HG03442 (cell line): Measurements from ENCODE around the gene MEX3D.

Experiments
- ATAC-seq: cut with Tn5 transposase; IDR thresholded peaks from one replicate; pipeline ENCODE4 v1.9.1; 2021; ENCODE audit warnings: mild to moderate bottlenecking, moderate library complexity; ENCODE audit not compliant: unreplicated experiment

The MEX3D gene

GRCh38 chr19:1574354-1575136 is 6.4 kb upstream of the MEX3D start:
- no peak for ATAC-seq

DNA sequence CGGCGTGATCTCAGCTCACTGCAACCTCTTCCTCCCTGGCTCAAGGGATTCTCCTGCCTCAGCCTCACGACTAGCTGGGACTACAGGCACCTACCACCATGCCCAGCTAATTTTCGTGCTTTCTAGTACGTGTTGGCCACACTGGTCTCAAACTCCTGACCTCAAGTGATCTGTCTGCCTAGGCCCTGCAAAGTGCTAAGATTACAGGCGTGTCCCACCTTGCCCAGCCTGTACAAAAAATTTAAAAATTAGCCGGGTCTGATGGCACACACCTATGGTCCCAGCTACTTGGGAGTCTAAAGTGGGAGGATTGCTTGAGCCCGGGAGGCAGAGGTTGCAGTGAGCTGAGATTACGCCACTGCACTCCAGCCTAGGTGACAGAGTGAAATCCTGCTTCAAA is 4.7 kb upstream of the MEX3D start:
- no peak for ATAC-seq

GRCh38 chr19:1571358-1571757 is 3.2 kb upstream of the MEX3D start:
- no peak for ATAC-seq

- ATAC-seq: no peak
Measured at GRCh38 chr19:1570836-1571235, 2.7 kb upstream of the MEX3D start.

- ATAC-seq: no peak
Measured at GRCh38 chr19:1569997-1570396, 1.9 kb upstream of the MEX3D start.

- ATAC-seq: no peak
Measured at GRCh38 chr19:1567848-1568227, 287 bp downstream of the MEX3D start.

- no peak for ATAC-seq
Measured at GRCh38 chr19:1567116-1567847, 843 bp downstream of the MEX3D start.

DNA sequence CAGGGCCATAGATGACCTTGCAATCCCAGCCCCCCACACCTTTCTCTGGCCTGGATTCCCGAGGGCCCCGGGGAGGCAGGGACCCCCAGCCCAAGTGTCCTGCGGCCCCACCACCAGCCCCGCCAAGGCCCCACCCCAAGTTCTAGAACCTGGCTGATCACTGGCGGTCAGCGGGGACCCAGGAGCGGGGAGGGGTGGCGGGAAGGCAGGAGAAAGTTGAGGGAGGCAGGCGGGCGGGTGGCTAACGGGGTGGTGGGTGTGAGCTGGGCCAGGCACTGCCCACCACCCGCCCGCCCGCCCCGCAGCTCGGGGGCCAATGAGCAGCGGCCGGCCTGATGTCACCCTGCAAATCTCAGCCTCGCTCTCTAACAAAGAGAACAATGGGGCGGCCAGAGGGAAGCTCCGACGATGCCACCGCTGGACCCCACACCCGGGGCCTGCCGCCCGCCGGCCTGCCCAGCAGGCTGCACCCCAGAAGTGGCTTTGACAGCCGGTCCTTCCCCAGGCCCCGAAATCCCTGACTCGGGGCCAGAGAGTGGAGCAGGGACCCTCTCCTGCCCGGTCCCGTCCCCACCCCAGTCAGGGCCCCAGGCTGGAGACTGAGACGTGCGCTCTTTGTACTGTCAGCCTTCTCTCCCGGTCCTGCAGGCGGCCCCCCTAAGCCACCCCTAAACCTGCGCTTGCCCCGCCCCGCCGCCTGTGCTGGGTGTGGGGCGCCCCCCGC is 1.6 kb downstream of the MEX3D start:
- no peak for ATAC-seq

- ATAC-seq: no peak
Measured at GRCh38 chr19:1563251-1563650, 4.9 kb downstream of the MEX3D start.

DNA sequence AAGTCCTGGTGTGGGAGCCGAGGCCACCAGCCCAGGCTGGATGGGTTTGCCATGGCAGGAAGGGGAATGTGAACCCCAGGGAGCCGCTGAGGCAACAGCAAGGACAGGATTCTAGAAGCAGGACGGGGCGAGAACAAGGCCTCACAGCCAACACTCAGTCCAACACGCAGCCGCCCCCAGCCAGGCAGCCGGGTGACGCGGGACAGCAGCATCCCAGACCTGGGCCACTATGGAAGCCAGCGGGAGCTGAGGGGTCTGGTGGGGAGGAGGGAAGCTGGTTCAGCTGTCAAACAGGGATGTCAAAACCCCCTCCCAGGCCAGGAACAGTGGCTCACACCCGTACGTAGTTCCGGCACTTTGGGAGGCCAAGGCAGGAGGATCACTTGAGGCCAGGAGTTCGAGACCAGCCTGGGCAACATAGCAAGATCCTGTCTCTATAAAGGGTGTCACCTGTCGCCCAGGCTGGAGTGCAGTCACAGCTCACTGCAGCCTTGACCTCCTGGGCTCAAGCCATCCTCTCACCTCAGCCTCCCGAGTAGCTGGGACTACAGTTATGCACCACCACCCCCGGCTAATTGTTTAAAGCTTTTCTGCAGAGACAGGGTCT is 6.8 kb downstream of the MEX3D start:
- no peak for ATAC-seq

GRCh38 chr19:1560286-1560882 is 7.7 kb downstream of the MEX3D start:
- no peak for ATAC-seq

- no peak for ATAC-seq
Measured at GRCh38 chr19:1558552-1558951, 9.6 kb downstream of the MEX3D start.

DNA sequence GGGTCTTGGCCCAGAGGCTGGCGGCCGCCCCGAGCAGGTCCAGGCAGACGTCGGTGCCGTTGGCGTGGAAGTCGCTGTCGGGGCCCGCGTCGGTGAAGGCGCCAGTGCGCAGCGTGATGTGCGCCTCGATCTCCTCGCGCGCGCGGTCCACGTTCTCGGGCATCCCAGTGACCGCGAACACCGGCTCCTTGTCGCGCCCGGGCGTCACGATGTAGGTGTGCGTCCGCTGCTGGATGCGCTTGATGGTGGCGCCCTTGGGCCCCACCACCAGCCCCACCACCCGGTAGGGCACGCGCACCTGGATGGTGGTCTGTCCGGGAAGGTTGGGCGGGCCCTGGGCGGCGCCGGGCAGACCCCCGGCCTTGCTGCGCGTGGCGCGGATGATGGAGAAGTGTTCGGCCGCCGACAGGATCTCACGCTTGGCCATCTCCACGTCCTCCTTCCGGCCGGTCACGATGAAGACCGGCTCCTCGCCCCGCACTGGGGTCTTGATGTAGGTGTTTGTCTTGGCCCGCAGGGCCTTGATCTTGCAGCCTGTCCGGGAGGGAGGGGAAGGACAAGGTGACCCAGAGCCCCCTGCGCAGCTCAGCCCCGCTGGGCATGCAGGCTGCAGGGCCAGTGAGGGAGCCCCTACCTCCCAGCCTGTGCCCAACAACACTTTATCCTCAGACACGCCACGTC is 11.6 kb downstream of the MEX3D start:
- ATAC-seq: no peak

- no peak for ATAC-seq
Measured at GRCh38 chr19:1555487-1556389, 12.4 kb downstream of the MEX3D start.

GRCh38 chr19:1554968-1555367 is 13.2 kb downstream of the MEX3D start:
- no peak for ATAC-seq

GRCh38 chr19:1553415-1553814 is 14.7 kb downstream of the MEX3D start:
- ATAC-seq: no peak

DNA sequence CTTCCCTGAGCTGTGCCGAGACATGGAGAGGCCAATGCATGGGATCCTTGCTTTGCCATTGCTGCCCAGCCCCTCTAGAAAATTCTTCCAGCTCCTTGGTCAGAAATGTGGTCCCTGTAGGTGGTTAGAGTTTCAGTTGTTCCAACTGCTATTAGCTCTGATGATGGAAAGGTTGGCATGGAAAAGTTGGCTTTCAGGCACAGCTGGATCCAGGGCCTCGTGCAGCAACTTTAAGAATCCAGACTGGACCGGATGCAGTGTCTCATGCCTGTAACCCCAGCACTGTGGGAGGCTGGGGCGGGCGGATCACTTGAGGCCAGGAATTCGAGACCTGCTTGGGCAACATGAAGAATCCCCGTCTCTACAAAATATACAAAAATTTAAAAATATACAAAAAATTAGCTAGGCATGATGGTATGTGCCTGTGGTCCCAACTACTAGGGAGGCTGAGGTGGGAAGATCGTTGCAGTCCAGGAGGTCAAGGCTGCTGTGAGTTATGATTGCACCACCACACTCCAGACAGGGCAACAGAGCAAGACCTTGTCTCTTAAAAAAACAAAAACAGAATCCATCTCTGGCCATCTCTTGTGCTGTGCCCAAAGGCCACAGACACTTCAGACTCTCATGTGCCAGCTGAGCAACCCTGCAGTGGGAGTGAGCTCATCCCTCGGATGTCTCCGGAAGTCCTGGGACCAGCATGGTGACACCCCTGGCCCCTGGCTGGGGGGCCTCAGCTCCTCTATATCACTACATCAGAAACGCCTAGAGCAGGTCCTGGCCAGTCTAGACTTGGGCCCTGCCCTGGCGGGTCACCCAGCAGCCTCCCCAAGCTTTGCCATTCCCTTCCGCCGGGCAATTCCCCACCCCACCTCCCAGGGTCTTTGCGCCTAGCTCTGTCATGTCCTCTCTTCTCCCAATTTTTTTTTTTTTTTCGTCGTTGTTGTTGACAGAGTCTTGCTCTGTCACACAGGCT is 16.8 kb downstream of the MEX3D start:
- ATAC-seq: no peak

DNA sequence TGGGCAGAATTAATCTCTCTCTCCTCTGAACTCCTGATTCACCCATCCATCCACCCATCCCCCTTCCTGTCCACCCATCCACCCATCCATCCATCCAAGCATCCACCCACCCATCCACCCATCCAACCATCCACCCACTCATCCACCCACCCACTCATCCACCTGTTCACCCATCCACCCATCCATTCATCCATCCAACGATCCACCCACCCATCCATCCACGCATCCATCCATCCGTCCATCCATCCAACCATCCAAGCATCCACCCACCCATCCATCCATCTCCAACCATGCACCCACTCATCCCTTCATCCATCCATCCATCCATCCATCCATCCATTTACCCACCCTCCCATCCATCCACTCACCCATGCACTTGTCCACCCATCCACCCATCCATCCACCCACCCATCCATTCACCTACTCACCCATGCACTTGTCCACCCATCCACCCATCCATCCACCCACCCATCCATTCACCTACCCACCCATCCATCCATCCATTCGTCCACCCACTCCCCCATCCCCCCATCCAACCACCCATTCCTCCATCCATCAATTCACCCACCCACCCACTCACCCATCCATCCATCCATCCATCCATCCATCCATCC is 18.7 kb downstream of the MEX3D start:
- no peak for ATAC-seq
